SHP77 treated with DMSO at 0.1 percent for 48 hours (cell line): ENCODE results near the gene ENKD1.
A peak's percentile ranks its signal among the peaks of the same experiment; 100 is the strongest.

Experiments used
- DNase-seq: peaks from one replicate; lab custom pipeline; 2025; lab: John Stamatoyannopoulos, UW

ENKD1 gene

GRCh38 chr16:67663877-67664222 lies 2.7 kb downstream of the ENKD1 start:
- no peak for DNase-seq

DNA sequence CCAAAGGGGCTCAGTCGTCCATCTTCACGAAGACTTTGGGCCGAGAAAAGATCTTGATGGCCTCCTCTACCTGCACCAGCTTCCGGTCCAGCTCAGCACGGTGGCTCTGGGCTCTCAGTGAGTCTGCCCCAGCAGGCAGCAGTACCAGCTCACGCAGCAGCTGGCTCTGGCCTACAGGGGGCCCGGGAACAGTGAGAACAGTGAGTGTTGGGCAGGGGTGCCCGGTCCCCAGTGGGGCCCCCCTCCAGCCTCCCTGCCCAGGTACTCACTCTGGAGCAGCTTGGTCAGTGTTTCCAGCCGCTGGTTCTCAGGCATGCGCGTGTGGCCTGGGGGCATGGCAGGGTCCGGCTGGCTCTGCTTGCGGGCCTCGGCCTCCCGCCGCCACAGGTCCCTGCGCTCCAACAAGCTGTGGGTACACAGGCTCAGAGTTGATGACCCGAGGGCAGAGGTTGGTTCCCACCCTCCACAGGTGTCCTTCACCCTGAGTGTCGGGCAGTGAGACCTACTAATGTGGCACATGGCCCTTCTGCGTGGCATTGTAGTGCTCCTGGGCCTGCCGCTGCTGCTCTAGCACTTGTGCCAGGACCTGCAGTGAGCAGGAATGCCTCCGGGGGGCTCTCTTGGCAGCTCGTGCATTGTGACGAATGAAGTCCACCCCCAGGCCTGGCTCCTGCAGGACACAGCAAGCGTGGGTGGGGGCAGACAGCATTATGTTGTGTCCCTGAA lies 3.2 kb downstream of the ENKD1 start:
- no peak for DNase-seq

DNA sequence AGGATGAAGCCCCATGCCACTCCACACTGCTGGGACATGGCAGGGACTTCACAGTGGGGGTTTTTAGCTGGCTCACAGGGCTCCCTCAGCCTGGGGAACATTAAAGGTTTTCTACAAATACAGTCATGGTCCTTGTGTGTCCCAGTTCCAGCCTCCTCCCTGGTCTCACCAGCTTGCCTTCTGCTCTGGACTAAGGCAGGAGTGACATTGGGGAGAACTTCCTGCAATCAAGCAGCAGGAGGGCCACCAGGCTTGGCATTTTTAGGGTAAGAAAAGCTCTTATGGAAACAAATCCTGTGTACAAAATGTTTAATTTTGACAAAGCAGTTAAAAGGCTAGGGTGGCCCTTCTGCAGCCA lies 3.9 kb downstream of the ENKD1 start:
- DNase-seq: no peak

DNA sequence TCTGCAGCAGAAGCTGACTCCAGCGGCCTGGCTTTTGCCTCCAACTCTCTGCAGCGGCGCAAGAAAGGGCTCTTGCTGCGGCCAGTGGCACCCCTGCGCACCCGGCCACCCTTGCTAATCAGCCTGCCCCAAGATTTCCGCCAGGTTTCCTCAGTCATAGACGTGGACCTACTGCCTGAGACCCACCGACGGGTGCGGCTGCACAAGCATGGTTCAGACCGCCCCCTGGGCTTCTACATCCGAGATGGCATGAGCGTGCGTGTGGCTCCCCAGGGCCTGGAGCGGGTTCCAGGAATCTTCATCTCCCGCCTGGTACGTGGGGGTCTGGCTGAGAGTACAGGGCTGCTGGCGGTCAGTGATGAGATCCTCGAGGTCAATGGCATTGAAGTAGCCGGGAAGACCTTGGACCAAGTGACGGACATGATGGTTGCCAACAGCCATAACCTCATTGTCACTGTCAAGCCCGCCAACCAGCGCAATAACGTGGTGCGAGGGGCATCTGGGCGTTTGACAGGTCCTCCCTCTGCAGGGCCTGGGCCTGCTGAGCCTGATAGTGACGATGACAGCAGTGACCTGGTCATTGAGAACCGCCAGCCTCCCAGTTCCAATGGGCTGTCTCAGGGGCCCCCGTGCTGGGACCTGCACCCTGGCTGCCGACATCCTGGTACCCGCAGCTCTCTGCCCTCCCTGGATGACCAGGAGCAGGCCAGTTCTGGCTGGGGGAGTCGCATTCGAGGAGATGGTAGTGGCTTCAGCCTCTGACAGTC lies 4.5 kb downstream of the ENKD1 start:
- DNase-seq: no peak

GRCh38 chr16:67661101-67661761 lies 5.3 kb downstream of the ENKD1 start:
- DNase-seq: no peak

DNA sequence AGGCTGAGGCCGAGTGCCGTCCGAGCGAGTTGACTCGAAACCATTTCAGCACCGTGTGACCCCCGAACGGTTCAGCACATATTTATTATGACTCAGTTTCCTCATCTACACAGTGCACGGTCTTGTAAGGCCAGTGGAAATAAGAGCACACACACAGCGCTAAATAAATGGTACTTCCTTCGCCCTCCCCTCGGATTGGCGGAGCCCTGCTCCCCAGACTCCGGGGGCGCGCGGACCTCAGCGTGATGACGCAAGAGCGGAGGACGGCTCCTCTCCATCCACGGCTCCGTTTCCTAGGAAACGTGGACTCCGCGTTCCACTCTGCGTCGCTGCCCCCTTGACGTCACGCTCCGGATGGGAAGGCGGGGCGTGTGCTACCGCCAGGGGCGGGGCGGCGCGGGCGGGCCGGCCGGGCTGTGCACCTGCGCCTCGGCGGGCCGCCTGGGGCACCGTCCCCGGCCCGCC lies 6.0 kb downstream of the ENKD1 start, which contains the start of gene PARD6A:
Gene PARD6A (plus strand): TSS at position 397 of the 465 bp plus-strand sequence. CDS start 79 bp downstream, outside the sequence.
- DNase-seq: peak; percentile 86

DNA sequence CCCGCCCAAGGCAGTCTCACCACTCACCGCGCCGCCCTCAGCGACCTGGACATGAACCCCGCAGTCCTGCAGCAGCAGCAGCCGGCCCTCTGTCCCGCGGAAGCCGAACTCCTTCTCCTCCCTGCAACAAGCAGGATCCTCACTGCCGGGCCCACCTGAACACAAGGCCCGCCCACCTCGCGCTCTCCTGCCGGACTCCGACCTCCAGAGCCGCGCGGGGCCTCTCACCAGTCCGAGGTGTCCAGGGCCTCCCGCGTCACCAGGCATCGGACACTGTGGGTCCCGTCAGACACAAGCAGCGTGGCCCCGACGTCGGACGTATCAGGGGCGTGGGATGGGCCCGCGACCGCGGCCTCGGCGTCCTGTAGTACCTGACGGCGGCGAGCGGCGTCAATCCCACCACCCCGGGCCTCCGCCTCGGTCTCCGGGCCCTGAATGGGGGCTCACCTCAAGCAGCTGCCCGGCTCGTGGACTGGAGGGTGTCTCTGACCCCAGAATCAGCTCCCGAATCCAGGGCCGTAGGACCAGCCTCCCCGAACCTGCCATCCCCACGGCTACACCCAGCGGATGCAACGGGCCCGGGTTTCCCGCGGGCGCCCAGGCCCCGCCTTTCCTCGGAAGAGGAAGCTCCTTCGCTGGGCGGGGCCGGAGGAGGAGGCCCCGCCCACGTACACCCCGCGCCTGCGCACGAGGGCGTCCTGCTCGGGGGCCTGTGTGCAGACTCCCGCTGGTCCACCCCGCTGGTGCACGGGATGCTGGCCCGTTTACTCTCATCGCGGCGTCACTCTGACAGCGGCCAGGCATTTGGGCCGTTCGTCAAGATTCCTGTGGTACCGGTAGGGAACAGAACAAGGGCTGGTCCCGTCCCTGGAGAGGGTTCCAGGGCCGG lies 6.6 kb downstream of the ENKD1 start, which contains the start of gene ACD:
Gene ACD (minus strand): TSS at position 586 of the 889 bp plus-strand sequence. CDS start 40 bp downstream, at position 546.
- peak; percentile 64 for DNase-seq

DNA sequence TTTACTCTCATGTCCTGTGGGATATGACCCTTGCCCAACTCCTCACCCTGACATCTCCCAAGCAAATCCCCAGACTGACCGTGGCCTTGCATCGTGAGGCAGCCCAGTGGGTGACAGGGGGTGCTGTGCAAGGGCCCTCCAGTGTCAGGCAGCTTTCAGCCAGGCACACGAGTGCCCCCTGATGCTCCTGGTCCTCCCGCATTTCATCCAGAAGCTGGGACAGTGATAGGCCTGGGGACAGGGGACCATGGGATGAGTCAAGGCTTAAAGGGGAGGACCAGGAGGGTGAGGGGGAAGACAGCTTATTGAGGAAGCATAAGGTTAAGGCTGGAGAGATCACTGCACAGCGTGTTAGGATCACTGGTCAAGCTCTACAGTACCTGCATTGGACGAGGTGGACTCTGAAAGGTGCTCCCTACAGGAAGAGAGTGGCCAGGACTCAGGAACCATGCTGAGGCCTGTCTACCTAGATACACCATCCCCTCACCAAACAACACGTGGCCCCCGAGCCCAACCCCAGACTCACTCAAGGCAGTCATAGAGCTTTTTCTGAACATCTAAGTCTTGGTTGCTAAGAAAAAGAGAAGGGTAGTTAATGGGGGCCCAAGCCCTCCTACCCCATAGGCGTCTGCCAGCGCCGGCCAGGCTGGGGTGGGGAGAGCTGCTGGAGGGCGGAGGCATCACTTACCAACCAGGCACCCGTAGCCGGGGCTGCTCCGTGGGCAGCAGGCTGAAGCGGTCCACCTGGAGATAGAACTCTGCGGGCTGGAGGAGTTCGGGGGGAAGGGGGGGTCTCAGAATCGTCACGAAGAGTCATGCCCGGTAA lies 7.5 kb downstream of the ENKD1 start:
- no peak for DNase-seq

DNA sequence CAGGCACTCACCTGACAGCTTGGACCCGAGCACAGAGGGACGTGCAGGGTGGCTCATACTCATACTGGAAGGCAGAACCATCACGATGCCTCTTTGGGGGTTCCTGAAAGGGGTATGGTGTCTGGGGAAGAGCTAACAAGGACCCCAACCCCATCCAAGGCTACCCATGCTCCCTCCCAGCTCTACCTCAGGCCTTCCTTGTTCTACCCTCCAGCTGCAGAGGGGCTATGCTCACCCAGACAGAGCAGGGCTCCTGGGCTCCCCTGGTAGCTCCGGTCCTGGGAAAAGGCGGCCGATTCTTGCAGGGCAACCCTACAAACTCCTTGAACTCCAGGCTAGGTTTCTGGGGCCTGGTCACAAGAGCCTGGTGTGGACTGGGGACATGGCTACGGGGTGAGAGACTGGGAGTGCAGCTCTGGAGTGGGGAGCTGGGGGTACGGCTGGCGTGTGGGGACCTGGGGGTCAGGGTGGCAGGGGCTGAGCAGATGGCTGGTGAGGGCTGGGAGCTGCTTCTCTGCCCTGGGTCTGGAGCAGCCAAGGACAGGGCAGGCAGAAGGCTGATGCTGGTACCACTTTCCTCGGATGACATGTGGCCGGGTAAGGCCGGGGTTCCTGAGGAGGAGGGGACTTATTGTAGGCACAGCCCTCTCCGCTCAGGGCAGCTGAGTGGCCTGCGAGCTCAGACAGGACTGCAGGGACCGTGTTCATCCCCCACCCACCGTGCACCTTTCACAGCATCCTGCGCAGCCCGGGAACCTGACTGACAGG lies 8.6 kb downstream of the ENKD1 start:
- no peak for DNase-seq

GRCh38 chr16:67657017-67657608 lies 9.4 kb downstream of the ENKD1 start:
- DNase-seq: no peak

GRCh38 chr16:67656344-67657016 lies 10.1 kb downstream of the ENKD1 start:
- DNase-seq: no peak

DNA sequence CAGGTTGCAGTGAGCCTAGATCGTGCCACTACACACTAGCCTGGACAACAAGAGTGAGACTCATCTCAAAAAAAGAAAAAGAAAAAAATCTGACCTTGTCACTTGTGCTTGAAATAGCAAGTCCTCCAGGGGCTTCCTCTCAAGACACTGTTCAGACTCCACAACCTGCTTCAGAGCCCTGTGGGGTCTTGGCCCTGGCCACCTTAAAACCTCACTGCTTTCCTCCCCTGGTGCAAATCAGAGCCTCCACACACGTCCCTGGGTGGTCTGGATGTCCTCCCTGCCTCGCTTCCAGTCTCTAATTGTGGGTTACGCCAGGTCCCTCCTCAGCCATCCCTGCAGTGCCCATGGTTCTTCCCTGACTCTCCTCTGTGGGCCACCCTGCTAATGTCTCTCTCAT lies 11.2 kb downstream of the ENKD1 start:
- DNase-seq: no peak

DNA sequence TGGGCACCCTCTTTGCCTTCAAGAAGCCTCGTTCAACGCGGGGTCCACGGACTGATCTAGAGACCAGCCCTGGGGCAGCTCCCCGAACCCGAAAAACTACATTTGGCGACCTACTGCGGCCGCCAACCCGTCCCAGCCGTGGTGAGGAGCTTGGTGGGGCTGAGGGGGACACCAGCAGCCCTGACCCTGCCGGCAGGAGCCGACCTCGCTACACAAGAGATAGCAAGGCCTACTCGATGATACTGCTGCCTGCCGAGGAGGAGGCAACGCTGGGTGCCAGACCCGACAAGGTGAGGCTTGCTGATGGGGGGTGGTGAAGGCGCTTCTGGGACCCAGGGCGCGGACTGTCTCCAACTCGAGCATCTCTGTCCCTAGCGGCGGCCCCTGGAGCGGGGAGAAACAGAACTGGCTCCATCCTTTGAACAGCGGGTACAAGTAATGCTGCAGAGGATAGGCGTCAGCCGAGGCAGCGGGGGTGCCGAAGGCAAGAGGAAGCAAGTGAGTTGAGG lies 12.1 kb downstream of the ENKD1 start:
- no peak for DNase-seq

DNA sequence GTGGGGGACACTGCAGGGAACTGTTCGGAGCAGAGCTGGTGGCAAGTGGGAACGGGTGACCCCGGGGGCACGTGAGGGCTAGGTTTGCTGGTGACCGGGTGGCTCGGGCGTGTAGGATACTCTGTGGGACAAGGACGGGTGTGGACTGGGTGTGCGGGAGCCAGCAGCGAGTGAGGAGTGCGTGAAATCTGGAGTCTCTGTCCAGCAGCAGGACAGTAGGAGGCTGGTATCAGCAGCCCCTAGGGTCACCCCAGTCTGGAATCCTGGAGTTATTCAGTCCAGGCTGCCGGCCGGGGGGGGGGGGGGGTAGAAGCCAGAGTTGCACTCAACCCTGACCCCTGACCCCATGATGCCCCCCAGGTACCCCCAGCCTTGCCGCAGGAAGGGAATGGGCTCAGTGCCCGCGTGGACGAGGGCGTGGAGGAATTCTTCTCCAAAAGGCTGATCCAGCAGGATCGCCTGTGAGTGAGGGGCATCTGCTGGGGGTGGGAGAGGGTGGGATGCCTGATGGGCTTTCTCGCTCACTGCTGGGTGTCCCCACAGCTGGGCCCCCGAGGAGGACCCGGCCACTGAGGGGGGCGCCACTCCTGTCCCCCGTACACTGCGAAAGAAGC lies 12.7 kb downstream of the ENKD1 start:
- no peak for DNase-seq

- no peak for DNase-seq
These were observed 13.3 kb downstream of the ENKD1 start for GRCh38 chr16:67653128-67653788.

GRCh38 chr16:67652578-67653127 lies 13.9 kb downstream of the ENKD1 start:
- no peak for DNase-seq

- DNase-seq: no peak
These were observed 14.7 kb downstream of the ENKD1 start for GRCh38 chr16:67651847-67652246.

- no peak for DNase-seq
These were observed 15.5 kb downstream of the ENKD1 start for GRCh38 chr16:67651039-67651438.
